GM12878 (cell line): ENCODE results near the gene APBB3. TPM values are rescaled to one million over a fixed set of nuclear protein-coding genes. Genes with fewer than 3 reads are reported as not detected.

Source experiments
- ATAC-seq: fragments of 200-7000 bp; cut with Tn5 transposase; 3 replicates; pipeline ENCODE4 v1.9.1; 2020; ENCODE audit warnings: mild to moderate bottlenecking, moderate library complexity
- BruUV-seq: library from RNA; stranded (reverse); fragments of 400-500 nt; replicated peaks from 2 replicates; lab custom pipeline; 2021; lab: Mats Ljungman, UMichigan
- CTCF ChIA-PET: fragments of 300-600 bp; sonication (Branson Sonifier 250); formaldehyde crosslinking; extraction: SDS; loops from one replicate; lab custom pipeline; 2021; ENCODE audit warnings: inconsistent platforms; lab: Yijun Ruan, JAX
- POLR2A ChIA-PET: fragments of 350-600 bp; formaldehyde crosslinking; extraction: SDS; loops from one replicate; lab custom pipeline; 2021; ENCODE audit warnings: inconsistent platforms; lab: Charles Lee
- RAD21 ChIA-PET: fragments of 300-600 bp; sonication (Branson Sonifier 250); formaldehyde crosslinking; loops from one replicate; lab custom pipeline; 2023; ENCODE audit warnings: antibody characterized with exemption; ENCODE audit not compliant: unreplicated experiment; lab: Charles Lee
- SMC1A ChIA-PET: fragments of 300-600 bp; sonication (Branson Sonifier 250); formaldehyde crosslinking; loops from one replicate; lab custom pipeline; 2023; ENCODE audit not compliant: unreplicated experiment, uncharacterized antibody; lab: Charles Lee
- DNase-seq: peaks from one replicate; pipeline ENCODE4 v3.0.0-alpha.2; 2011; ENCODE audit warnings: low read depth, low spot score
- FAIRE-seq: peaks from 3 replicates; lab custom pipeline; 2011; peaks lifted over from hg19 to GRCh38; lab: Jason Lieb, UNC
- H2AFZ ChIP-seq: 2 replicates; pipeline ENCODE4 v1.6.0; 2011; ENCODE audit warnings: low read depth, low read length, control low read depth; ENCODE audit not compliant: control insufficient read depth
- H3K27ac ChIP-seq: 2 replicates; pipeline ENCODE4 v1.5.1; 2011; ENCODE audit warnings: control low read depth; ENCODE audit not compliant: control insufficient read depth, insufficient read depth
- H3K27me3 ChIP-seq, 2 experiments: replicated peaks in 1 of 2; 2 replicates each; pipeline versions ENCODE4 v1.6.0 to v1.6.1; 2011; ENCODE audit warnings: low read length in 1 of 2; ENCODE audit not compliant: control insufficient read depth in 2 of 2, insufficient read depth in 2 of 2
- H3K36me3 ChIP-seq, 2 experiments: 2 replicates each; pipeline ENCODE4 v1.5.1; 2011; ENCODE audit warnings: low read length in 1 of 2; ENCODE audit not compliant: control insufficient read depth in 2 of 2, insufficient read depth in 2 of 2
- H3K4me1 ChIP-seq: 2 replicates; pipeline ENCODE4 v1.6.1; 2011; ENCODE audit warnings: mild to moderate bottlenecking, low read length, moderate library complexity, mixed read lengths; ENCODE audit not compliant: control insufficient read depth, insufficient read depth
- H3K4me2 ChIP-seq: 2 replicates; pipeline ENCODE4 v1.6.0; 2011; ENCODE audit warnings: control low read depth; ENCODE audit not compliant: control insufficient read depth, insufficient read depth
- H3K4me3 ChIP-seq: fragments of 200-600 bp; sonication (generic); 2 replicates; pipeline ENCODE4 v1.5.1; 2016
- H3K79me2 ChIP-seq: 2 replicates; pipeline ENCODE4 v1.6.0; 2011; ENCODE audit warnings: low read length; ENCODE audit not compliant: control insufficient read depth, insufficient read depth
- H3K9ac ChIP-seq: 2 replicates; pipeline ENCODE4 v1.8.0; 2011; ENCODE audit warnings: low read length, control low read depth, mixed read lengths; ENCODE audit not compliant: control insufficient read depth, insufficient read depth
- H3K9me3 ChIP-seq: replicated peaks from 3 replicates; pipeline ENCODE4 v1.5.1; 2011; ENCODE audit warnings: mild to moderate bottlenecking, low read length; ENCODE audit not compliant: control insufficient read depth, insufficient read depth
- H4K20me1 ChIP-seq: 2 replicates; pipeline ENCODE4 v1.6.0; 2011; ENCODE audit not compliant: control insufficient read depth, insufficient read depth
- CEBPB ChIP-seq, 2 experiments: fragments of 150-350 bp in 1 of 2; IDR thresholded peaks; 2 replicates each; pipeline ENCODE4 v1.6.1; 2012 to 2014; ENCODE audit warnings: low read depth in 2 of 2, low read length in 2 of 2, borderline replicate concordance in 1 of 2, inconsistent platforms in 1 of 2
- CHD2 ChIP-seq: IDR thresholded peaks from 2 replicates; pipeline ENCODE4 v1.6.1; 2011; ENCODE audit warnings: low read depth, low read length, improper control_type of control experiment, borderline replicate concordance
- FOXK2 ChIP-seq: fragments of 450-650 bp; IDR thresholded peaks from 2 replicates; pipeline ENCODE4 v1.6.1; 2017; ENCODE audit warnings: mild to moderate bottlenecking, moderate library complexity
- KLF5 ChIP-seq: fragments of 450-650 bp; IDR thresholded peaks from 2 replicates; pipeline ENCODE4 v1.6.1; 2014; ENCODE audit warnings: mild to moderate bottlenecking; ENCODE audit not compliant: partially characterized antibody
- MTA2 ChIP-seq: fragments of 450-650 bp; IDR thresholded peaks from 2 replicates; pipeline ENCODE4 v1.6.1; 2016; ENCODE audit warnings: low read depth, mild to moderate bottlenecking, moderate library complexity
- NR2C2 ChIP-seq: IDR thresholded peaks from 2 replicates; pipeline ENCODE4 v1.6.1; 2011; ENCODE audit warnings: borderline replicate concordance, low read depth; ENCODE audit not compliant: control insufficient read depth, insufficient read length
- PBX3 ChIP-seq: IDR thresholded peaks from 2 replicates; pipeline ENCODE4 v1.6.1; 2011; ENCODE audit warnings: mild to moderate bottlenecking, low read depth, low read length, moderate library complexity; ENCODE audit not compliant: insufficient replicate concordance
- PML ChIP-seq: IDR thresholded peaks from 2 replicates; pipeline ENCODE4 v1.6.1; 2012; ENCODE audit warnings: low read length, inconsistent platforms
- POLR2AphosphoS2 ChIP-seq: IDR thresholded peaks from 2 replicates; pipeline ENCODE4 v1.6.1; 2011; ENCODE audit warnings: low read depth, mild to moderate bottlenecking, low read length, improper control_type of control experiment, moderate library complexity
- SMAD1 ChIP-seq: fragments of 450-650 bp; IDR thresholded peaks from 2 replicates; pipeline ENCODE4 v1.6.1; 2018; ENCODE audit warnings: mild to moderate bottlenecking, low read depth; ENCODE audit not compliant: partially characterized antibody
- SPI1 ChIP-seq: IDR thresholded peaks from 2 replicates; pipeline ENCODE4 v1.6.1; 2011; ENCODE audit warnings: low read depth, mild to moderate bottlenecking, low read length, moderate library complexity, borderline replicate concordance; ENCODE audit not compliant: insufficient read depth
- TBL1XR1 ChIP-seq: IDR thresholded peaks from 2 replicates; pipeline ENCODE4 v1.6.1; 2012; ENCODE audit warnings: low read depth, low read length, improper control_type of control experiment
- TCF3 ChIP-seq: IDR thresholded peaks from 2 replicates; pipeline ENCODE4 v1.6.1; 2012; ENCODE audit warnings: low read depth, mild to moderate bottlenecking, low read length, borderline replicate concordance; ENCODE audit not compliant: insufficient read depth
- ZBTB33 ChIP-seq: fragments of 450-650 bp; IDR thresholded peaks from 2 replicates; pipeline ENCODE4 v1.6.1; 2017; ENCODE audit warnings: mild to moderate bottlenecking
- ZBTB4 ChIP-seq: fragments of 450-650 bp; formaldehyde crosslinking; IDR thresholded peaks from 2 replicates; pipeline ENCODE4 v1.4.0; 2022; ENCODE audit warnings: mild to moderate bottlenecking, moderate library complexity
- WGBS: methylation state at CpG from one replicate; pipeline ENCODE4 v1.1.6; 2016; ENCODE audit warnings: low lambda C conversion rate; ENCODE audit not compliant: insufficient replicate concordance, insufficient coverage; ENCODE audit errors: missing lambda C conversion rate; 5-methylcytosine and 5-hydroxymethylcytosine counted together
- in situ Hi-C: fragments of 300-500 bp; cut with MboI; formaldehyde crosslinking; loops from 9 replicates; pipeline ENCODE4 v1.14.3; 2018; ENCODE audit warnings: mixed read lengths
- intact Hi-C: fragments of 100-400 bp; cut with micrococcal nuclease; formaldehyde crosslinking; loops from one replicate; pipeline ENCODE4 v1.14.2; 2022; ENCODE audit not compliant: unreplicated experiment
- polyA plus RNA-seq, 11 experiments: library from polyadenylated mRNA; depleted of rRNA in 4 of 11; unstranded in 6 of 11; stranded (reverse) in 5 of 11; fragments of >200 nt; fragmentation: Nextera tagmentation in 4 of 11; fragmentation: Illumina TruSeq in 1 of 11; extraction: Ambion mirVana in 4 of 11; extraction: Trizol in 1 of 11; gene quantifications; 1 replicate in 1 of 11; 2 replicates in 10 of 11; pipeline versions ENCODE4 v1.2.1 to v1.2.3, GENCODE V29; 2011 to 2016; ENCODE audit warnings: inconsistent platforms in 2 of 11, missing spikeins in 2 of 11, low read depth in 1 of 11
- total RNA-seq, 4 experiments: library from RNA; depleted of rRNA in 3 of 4; stranded (reverse); fragments of >200 nt in 3 of 4; fragmentation: Illumina TruSeq in 1 of 4; extraction: Trizol in 1 of 4; gene quantifications; 2 replicates each; pipeline versions ENCODE4 v1.2.1 to v1.2.3, GENCODE V29; 2013 to 2021

Gene APBB3
- total and polyA plus RNA-seq, 10 of the 15 experiments (the other 5 are each of a cell fraction or from before 2014, with no cell fraction given), result 0.35 to 33.3 (median 14.3) TPM

GRCh38 chr5:140590861-140591260 lies 26.5 kb upstream of the APBB3 start (continued):
- TF ChIP-seq ZBTB4 (CRISPR knock-in tag), result no peak

GRCh38 chr5:140588311-140589070 lies 24.1 kb upstream of the APBB3 start:
- H3K9ac ChIP-seq, result no peak overlapping the region
- no peaks in the 10 kb centered on the region for H3K9me3 ChIP-seq
- RAD21 ChIA-PET, result no interaction called here
- no peak for DNase-seq
- no peaks in the 10 kb centered on the region for H4K20me1 ChIP-seq
- SMC1A ChIA-PET, result interaction anchor here (1.5 kb wide), 1 partner anchor 41 kb away, joined by 4 read pairs; the partner anchor contains the start of gene EIF4EBP3
- CTCF ChIA-PET, result interaction anchor here (1.1 kb wide), 1 partner anchor 237 kb away, joined by 3 read pairs; no protein-coding TSS in a partner anchor
- in situ Hi-C loops (no loop called here), intact Hi-C loops (no loop called here)
- no TSS peak for BruUV-seq
- H3K4me1 ChIP-seq, result no peaks in the 10 kb centered on the region
- POLR2A ChIA-PET, result interaction anchor here (0.7 kb wide), 1 partner anchor 10 kb away, joined by 4 read pairs; no protein-coding TSS in a partner anchor
- ATAC-seq, result no peak
- H3K36me3 ChIP-seq, result no peaks in the 10 kb centered on the region
- H3K27ac ChIP-seq, result no peak overlapping the region
- H3K4me3 ChIP-seq, result no peak overlapping the region
- WGBS, result 70% methylated on average over 5 of the region's 5 CpGs
- H3K4me2 ChIP-seq, result no peak overlapping the region
- no peaks in the 10 kb centered on the region for H3K79me2 ChIP-seq
- no peak overlapping the region for H2AFZ ChIP-seq
- no peak for FAIRE-seq
- H3K27me3 ChIP-seq, result no peaks in the 10 kb centered on the region
- TF ChIP-seq NR2C2, result no peak
- no peak for TF ChIP-seq SPI1
- no peak for TF ChIP-seq POLR2AphosphoS2
- no peak for TF ChIP-seq SMAD1
- no peak for TF ChIP-seq PBX3
- no peak for TF ChIP-seq PML
- TF ChIP-seq FOXK2, result no peak
- no peak for TF ChIP-seq TCF3
- no peak for TF ChIP-seq CEBPB (IDR thresholded peaks at IDR 0.05; ENCODE audit: borderline replicate concordance in 1 of 2, low read depth in 2 of 2, low read length in 2 of 2)
- TF ChIP-seq KLF5, result no peak
- TF ChIP-seq TBL1XR1, result no peak
- no peak for TF ChIP-seq CHD2
- TF ChIP-seq ZBTB33, result no peak
- TF ChIP-seq MTA2, result no peak
